Ascending aorta (tissue), 2 donors: ENCODE results near the gene TRIO. TPM values are rescaled to one million over a fixed set of nuclear protein-coding genes. Genes with fewer than 3 reads are reported as not detected.

Source experiments
- DNase-seq, 2 donors: peaks; one replicate each; pipeline ENCODE4 v3.0.0-alpha.2; 2019; ENCODE audit warnings: low spot score in 2 of 2
- H3K27ac ChIP-seq, 2 donors: fragments of 200-600 bp; sonication (generic); one replicate each; pipeline ENCODE4 v1.5.1; 2016 to 2017; ENCODE audit warnings: mild to moderate bottlenecking in 1 of 2
- H3K27me3 ChIP-seq: fragments of 200-600 bp; sonication (generic); one replicate; pipeline ENCODE4 v1.5.1; 2017
- H3K36me3 ChIP-seq, 2 donors: fragments of 200-600 bp; sonication (generic); one replicate each; pipeline ENCODE4 v1.5.1; 2016
- H3K4me1 ChIP-seq, 2 donors: fragments of 200-600 bp; sonication (generic); one replicate each; pipeline ENCODE4 v1.5.1; 2016 to 2017; ENCODE audit warnings: mild to moderate bottlenecking in 1 of 2
- H3K4me3 ChIP-seq, 2 donors: fragments of 200-600 bp; sonication (generic); one replicate each; pipeline ENCODE4 v1.5.1; 2016 to 2017; ENCODE audit warnings: mild to moderate bottlenecking in 1 of 2
- H3K9me3 ChIP-seq, 2 donors: fragments of 200-600 bp; sonication (generic); one replicate each; pipeline ENCODE4 v1.5.1; 2016
- CTCF ChIP-seq, 3 experiments: fragments of 200-600 bp in 2 of 3; fragments of 450-650 bp in 1 of 3; sonication (generic) in 2 of 3; IDR thresholded peaks; one replicate each; pipeline ENCODE4 v1.5.1; 2016 to 2019; ENCODE audit warnings: antibody characterized with exemption in 3 of 3, mild to moderate bottlenecking in 1 of 3, moderate library complexity in 1 of 3
- intact Hi-C: fragments of 100-400 bp; cut with DNase I; formaldehyde crosslinking; loops from one replicate; pipeline ENCODE4 v1.15.1; 2023
- total RNA-seq: library from RNA; depleted of rRNA; stranded (reverse); fragments of >200 nt; gene quantifications from one replicate; pipeline ENCODE4 v1.1.0, GENCODE V29; 2016

TRIO gene
- total RNA-seq, 1 donor from 2014 or later: 262 TPM

GRCh38 chr5:14556015-14556414 lies 412.9 kb downstream of the TRIO start:
- H3K4me3 ChIP-seq: no peak overlapping the region
- intact Hi-C loops: no loop called here
- no peak for TF ChIP-seq CTCF (IDR thresholded peaks at IDR 0.05)

DNA sequence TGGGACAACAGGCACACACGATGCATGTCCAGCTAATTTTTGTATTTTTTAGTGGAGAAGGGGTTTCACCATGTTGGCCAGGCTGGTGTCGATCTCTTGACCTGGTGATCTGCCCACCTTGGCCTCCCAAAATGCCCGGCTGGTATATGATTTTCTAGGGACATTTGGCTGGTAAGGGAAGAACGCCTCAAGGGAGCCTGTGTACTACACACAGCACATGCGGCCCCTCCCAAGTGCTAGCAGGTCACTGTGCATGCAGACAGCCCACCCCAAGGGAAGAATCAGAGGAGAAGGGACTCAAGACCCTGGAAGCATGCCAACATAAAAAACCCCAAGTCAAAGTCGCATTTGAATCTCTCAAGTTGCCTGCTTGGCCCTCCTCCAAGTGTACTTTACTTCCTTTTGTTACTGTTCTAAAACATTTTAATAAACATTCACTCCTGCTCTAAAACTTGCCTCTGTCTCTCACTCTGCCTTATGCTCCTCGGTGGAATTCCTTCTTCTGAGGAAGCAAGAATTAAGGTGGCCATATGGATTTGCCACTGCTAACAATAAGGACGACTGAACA lies 414.1 kb downstream of the TRIO start:
- H3K4me1 ChIP-seq: no peaks in the 10 kb centered on the region
- intact Hi-C loops: no loop called here
- H3K36me3 ChIP-seq: no peaks in the 10 kb centered on the region
- H3K4me3 ChIP-seq: no peak overlapping the region
- TF ChIP-seq CTCF (IDR thresholded peaks at IDR 0.05): no peak
- DNase-seq: no peak
- no peaks in the 10 kb centered on the region for H3K9me3 ChIP-seq
- no peaks in the 10 kb centered on the region for H3K27me3 ChIP-seq
- H3K27ac ChIP-seq: no peak overlapping the region

More at GRCh38 chr5:14556015-14556414, 412.9 kb downstream of the TRIO start:
- Histone ChIP-seq H3K36me3 (no peaks in the 10 kb centered on the region), H3K4me1 (no peaks in the 10 kb centered on the region), H3K27ac (no peak overlapping the region), H3K27me3 (no peaks in the 10 kb centered on the region), H3K9me3 (no peaks in the 10 kb centered on the region)
- DNase-seq: no peak

- Histone ChIP-seq H3K9me3 (no peaks in the 10 kb centered on the region), H3K4me3 (no peak overlapping the region), H3K36me3 (no peaks in the 10 kb centered on the region), H3K4me1 (no peaks in the 10 kb centered on the region), H3K27ac (no peak overlapping the region), H3K27me3 (no peaks in the 10 kb centered on the region)
- TF ChIP-seq CTCF (IDR thresholded peaks at IDR 0.05): no peak
- DNase-seq: no peak
- intact Hi-C loops: no loop called here
These were observed 414.8 kb downstream of the TRIO start for GRCh38 chr5:14557791-14558415.

Other genes with a start within 250 kb of the TRIO start
- under 0.01 TPM for gene DNAH5, start 198.7 kb upstream of the TRIO start, total RNA-seq